T47D (cell line): ENCODE results near the gene ZNF697.
"Not testable (repeated sequence)": the region's sequence is repeated elsewhere in the genome, so short reads cannot be mapped to it uniquely, and the experiment has no call there.

Experiments used
- DNase-seq, 2 experiments: peaks; one replicate each; pipeline versions ENCODE4 v3.0.0 to v3.0.0-alpha.2; 2011 to 2012; ENCODE audit warnings: low read depth in 1 of 2, low spot score in 1 of 2
- JUND ChIP-seq: IDR thresholded peaks from 2 replicates; pipeline ENCODE4 v1.6.1; 2012; ENCODE audit warnings: low read depth
- in situ Hi-C: cut with HindIII; loops from 2 replicates; pipeline ENCODE4 v1.10.0; 2016; ENCODE audit warnings: low sequenced_read_pairs, low pct_unique_long_range_greater_than_20kb

The ZNF697 gene

GRCh38 chr1:119647734-119648619, at the start of gene ZNF697:
Gene ZNF697, minus strand, starts transcription at chr1:119648266. Its CDS starts 22,166 bp downstream, at chr1:119626100.
- in situ Hi-C loops = no loop called here
- TF ChIP-seq JUND = no peak
- peak; percentile 91 to 96 for DNase-seq

GRCh38 chr1:119697598-119697997, 49.5 kb upstream of the ZNF697 start:
- in situ Hi-C loops = no loop called here
- no peak for DNase-seq
- TF ChIP-seq JUND = no peak

DNA sequence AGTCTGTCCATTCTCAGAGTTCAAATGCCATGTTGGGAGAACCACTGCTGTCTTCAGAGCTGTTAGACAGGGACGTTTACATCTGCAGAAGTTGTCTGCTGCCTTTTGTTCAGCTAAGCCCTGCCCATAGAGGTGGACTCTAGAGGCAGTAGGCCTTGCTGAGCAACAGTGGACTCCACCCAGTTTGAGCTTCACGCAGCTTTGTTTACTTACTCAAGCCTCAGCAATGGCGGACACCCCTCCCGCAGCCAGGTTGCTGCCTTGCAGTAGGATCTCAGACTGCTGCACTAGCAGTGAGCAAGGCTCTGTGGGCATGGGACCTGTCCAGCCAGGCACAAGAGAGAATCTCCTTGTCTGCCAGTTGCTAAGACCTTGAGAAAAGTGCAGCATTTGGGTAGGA, 48.8 kb upstream of the ZNF697 start:
- peak in 1 of 2 experiments; percentile 55 for DNase-seq
- in situ Hi-C loops = not testable (repeated sequence)

DNA sequence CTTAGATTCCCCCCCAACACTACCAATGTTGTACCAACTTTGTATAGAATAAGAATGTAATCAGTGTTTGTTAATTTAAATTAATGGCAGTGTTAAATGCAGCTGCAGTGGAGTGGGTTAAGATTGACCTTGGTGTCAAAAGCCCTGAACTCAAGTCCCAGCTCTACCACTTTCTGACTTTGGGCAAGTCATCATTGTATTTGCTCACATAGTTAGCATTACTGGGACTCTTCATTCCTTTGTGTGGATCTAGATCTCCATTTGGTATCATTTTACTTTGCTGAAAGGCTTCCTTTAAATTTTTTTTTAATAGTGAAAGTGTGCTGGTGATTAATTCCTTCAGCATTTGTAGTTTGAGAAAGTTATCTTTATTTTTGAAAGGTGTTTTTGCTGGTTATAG, 41.4 kb upstream of the ZNF697 start:
- in situ Hi-C loops = no loop called here
- TF ChIP-seq JUND = no peak
- no peak for DNase-seq

DNA sequence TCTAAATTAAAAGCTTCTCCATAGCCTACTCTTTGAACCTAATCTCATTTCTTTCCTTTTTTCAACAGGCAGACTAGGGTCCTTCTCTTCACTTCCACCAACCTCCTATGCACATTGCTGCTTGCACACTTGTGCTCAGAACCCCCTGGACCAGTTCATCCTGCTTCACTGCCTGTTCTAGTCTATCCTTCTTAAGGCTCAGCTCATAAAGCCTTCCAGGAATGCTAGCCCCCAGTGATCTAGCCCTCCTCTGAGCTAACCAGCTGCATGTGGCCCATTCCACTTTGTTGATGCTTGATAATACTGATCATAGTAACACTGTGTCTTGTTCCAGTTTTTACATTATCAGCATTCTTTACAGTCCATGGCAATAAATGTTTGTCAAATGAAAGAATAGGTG, 40.7 kb upstream of the ZNF697 start:
- no peak for TF ChIP-seq JUND
- DNase-seq = peak in 1 of 2 experiments; percentile 48
- in situ Hi-C loops = no loop called here

- in situ Hi-C loops = no loop called here
- no peak for TF ChIP-seq JUND
- no peak for DNase-seq
These were observed 39.5 kb upstream of the ZNF697 start for GRCh38 chr1:119687434-119688079.

GRCh38 chr1:119686661-119687060, 38.6 kb upstream of the ZNF697 start:
- peak in 1 of 2 experiments; percentile 76 for DNase-seq
- in situ Hi-C loops = no loop called here
- no peak for TF ChIP-seq JUND

DNA sequence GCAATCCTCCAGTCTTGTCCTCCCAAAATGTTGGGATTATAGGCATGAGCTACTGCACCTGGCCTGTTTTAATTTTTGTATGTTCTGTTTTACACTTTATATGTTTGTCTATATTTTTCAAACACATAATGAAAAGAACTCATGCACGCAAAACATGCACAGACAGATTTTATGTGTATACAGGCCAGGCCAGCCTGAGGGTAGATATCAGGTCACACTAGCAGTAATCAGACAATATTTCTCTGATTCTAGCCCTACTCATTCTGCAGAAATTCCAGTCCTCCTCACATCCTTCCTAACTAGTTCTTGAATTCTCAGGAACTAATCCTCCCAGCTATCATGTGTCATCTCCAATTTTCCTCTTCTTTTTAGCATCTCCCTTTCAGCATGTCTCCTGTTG, 35.8 kb upstream of the ZNF697 start:
- in situ Hi-C loops = no loop called here
- DNase-seq = no peak
- no peak for TF ChIP-seq JUND

GRCh38 chr1:119682141-119682540, 34.1 kb upstream of the ZNF697 start:
- TF ChIP-seq JUND = no peak
- in situ Hi-C loops = no loop called here
- DNase-seq = no peak

GRCh38 chr1:119681560-119681959, 33.5 kb upstream of the ZNF697 start:
- in situ Hi-C loops = no loop called here
- DNase-seq = no peak
- no peak for TF ChIP-seq JUND

DNA sequence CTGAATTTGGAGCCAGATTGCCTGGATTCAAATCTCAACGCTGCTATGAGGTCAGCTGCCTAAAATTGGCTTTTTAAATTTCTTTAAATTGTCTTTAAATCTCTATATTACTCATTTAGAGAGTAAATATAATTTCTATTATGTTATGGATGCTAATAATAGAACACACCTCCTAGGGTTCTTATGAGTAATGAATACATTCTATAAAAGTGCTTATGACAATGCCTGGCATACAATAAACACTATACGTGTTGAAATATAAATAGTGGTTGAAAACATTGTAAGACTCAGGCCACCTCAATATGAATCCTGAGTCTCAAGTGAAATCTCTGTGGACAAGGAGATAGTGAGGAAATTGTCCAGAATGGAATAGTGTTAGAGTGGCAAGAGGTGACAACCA, 32.7 kb upstream of the ZNF697 start:
- TF ChIP-seq JUND = no peak
- no peak for DNase-seq
- in situ Hi-C loops = no loop called here

GRCh38 chr1:119680193-119680592, 32.1 kb upstream of the ZNF697 start:
- no peak for DNase-seq
- no peak for TF ChIP-seq JUND
- in situ Hi-C loops = no loop called here

- in situ Hi-C loops = no loop called here
- no peak for TF ChIP-seq JUND
- DNase-seq = no peak
These were observed 31.2 kb upstream of the ZNF697 start for GRCh38 chr1:119679223-119679622.
